Endothelial cell (in vitro differentiated cells): ENCODE measurements around the gene PARD3B. TPM values are rescaled to one million over a fixed set of nuclear protein-coding genes. Genes with fewer than 3 reads are reported as not detected.

Experiments
- DNase-seq: peaks from one replicate; pipeline ENCODE4 v3.0.0; 2021; ENCODE audit warnings: low spot score
- H3K27ac Mint-ChIP-seq: one replicate; pipeline ENCODE4 v1.8.0; 2021; ENCODE audit warnings: mixed read lengths, inconsistent platforms; ENCODE audit not compliant: unreplicated experiment
- H3K27me3 Mint-ChIP-seq: one replicate; pipeline ENCODE4 v1.8.0; 2021; ENCODE audit warnings: mild to moderate bottlenecking, moderate library complexity, mixed read lengths, inconsistent platforms; ENCODE audit not compliant: unreplicated experiment
- H3K36me3 Mint-ChIP-seq: one replicate; pipeline ENCODE4 v1.8.0; 2021; ENCODE audit warnings: mild to moderate bottlenecking, low read depth, mixed read lengths, inconsistent platforms; ENCODE audit not compliant: unreplicated experiment
- H3K4me1 Mint-ChIP-seq: one replicate; pipeline ENCODE4 v1.8.0; 2021; ENCODE audit warnings: mild to moderate bottlenecking, mixed read lengths, inconsistent platforms; ENCODE audit not compliant: unreplicated experiment
- H3K4me3 Mint-ChIP-seq: one replicate; pipeline ENCODE4 v1.8.0; 2021; ENCODE audit warnings: mild to moderate bottlenecking, mixed read lengths, inconsistent platforms; ENCODE audit not compliant: unreplicated experiment
- H3K9me3 Mint-ChIP-seq: one replicate; pipeline ENCODE4 v1.8.0; 2021; ENCODE audit warnings: mixed read lengths, inconsistent platforms; ENCODE audit not compliant: unreplicated experiment
- total RNA-seq: library from RNA; stranded (reverse); fragmentation: NEBNext Ultra II Directional; extraction: Animal tissue kit (Norgen Biotek cat#: 25700); gene quantifications from one replicate; pipeline ENCODE4 v1.2.1, GENCODE V29; 2021; ENCODE audit not compliant: unreplicated experiment
- TF ChIP-seq, protein P1 (sequence below): fragments of 200-600 bp; sonication (generic); IDR thresholded peaks from one replicate; pipeline ENCODE4 v1.5.0; 2021; ENCODE audit warnings: antibody characterized with exemption; ENCODE audit not compliant: unreplicated experiment

Gene PARD3B
- total RNA-seq, 1 donor from 2014 or later = 17.4 TPM

DNA sequence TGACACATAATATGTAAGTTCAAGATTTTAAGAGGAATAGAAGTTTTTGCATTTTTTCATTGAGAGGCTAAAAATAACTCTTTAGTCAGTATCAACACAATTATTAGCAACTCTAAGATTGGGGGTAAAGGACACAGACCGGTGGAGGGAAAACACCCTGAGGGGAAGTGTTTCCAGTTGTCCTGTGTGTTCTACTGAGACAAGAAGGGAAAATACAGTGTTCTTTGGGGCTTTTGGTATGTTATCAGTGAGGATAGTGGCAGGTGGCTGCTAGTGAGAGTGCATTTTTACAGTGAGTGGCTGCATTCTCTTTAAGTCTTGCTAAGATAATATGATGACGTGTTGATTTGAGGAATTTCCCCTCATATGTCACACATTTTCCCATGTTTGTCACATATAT is 507.5 kb downstream of the PARD3B start:
- peaks cover 7% of the 10 kb centered on the region for H3K36me3 Mint-ChIP-seq
- no peak overlapping the region for H3K4me3 Mint-ChIP-seq
- no peak for DNase-seq
- peaks cover 4% of the 10 kb centered on the region for H3K4me1 Mint-ChIP-seq
- no peaks in the 10 kb centered on the region for H3K9me3 Mint-ChIP-seq
- no peak overlapping the region for H3K27ac Mint-ChIP-seq
- no peaks in the 10 kb centered on the region for H3K27me3 Mint-ChIP-seq
- TF ChIP-seq, protein P1, sequence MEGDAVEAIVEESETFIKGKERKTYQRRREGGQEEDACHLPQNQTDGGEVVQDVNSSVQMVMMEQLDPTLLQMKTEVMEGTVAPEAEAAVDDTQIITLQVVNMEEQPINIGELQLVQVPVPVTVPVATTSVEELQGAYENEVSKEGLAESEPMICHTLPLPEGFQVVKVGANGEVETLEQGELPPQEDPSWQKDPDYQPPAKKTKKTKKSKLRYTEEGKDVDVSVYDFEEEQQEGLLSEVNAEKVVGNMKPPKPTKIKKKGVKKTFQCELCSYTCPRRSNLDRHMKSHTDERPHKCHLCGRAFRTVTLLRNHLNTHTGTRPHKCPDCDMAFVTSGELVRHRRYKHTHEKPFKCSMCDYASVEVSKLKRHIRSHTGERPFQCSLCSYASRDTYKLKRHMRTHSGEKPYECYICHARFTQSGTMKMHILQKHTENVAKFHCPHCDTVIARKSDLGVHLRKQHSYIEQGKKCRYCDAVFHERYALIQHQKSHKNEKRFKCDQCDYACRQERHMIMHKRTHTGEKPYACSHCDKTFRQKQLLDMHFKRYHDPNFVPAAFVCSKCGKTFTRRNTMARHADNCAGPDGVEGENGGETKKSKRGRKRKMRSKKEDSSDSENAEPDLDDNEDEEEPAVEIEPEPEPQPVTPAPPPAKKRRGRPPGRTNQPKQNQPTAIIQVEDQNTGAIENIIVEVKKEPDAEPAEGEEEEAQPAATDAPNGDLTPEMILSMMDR = no peak

DNA sequence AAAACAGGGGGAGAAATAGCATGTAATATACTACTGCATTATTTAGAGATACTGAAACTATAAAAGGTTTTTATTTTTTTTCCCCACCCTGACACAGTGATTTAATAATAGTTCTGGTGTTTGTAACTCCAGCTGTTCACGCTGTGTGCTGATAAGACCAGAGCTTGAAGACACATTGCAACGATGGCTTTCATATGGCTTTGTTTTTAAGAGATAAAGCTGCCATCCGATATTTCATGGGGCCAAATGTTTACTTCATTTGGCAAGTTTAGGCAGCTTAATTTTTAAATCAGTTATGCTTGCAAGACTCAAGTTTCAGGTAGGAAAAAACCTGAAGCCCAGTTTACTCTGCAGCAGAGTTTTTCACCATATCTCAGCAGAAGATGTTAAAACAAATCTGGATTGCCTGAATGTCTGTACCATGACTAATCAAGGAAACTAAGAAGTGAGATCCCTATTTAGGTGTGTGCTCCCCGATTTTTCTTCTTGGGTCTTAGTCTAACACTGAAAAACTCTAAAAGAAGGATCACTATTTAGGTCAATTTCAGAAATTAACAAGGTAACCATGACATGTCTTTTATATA is 508.6 kb downstream of the PARD3B start:
- Mint-ChIP-seq H3K9me3 (no peaks in the 10 kb centered on the region), H3K27me3 (no peaks in the 10 kb centered on the region), H3K4me1 (peaks cover 4% of the 10 kb centered on the region), H3K36me3 (peaks cover 4% of the 10 kb centered on the region), H3K4me3 (no peak overlapping the region), H3K27ac (no peak overlapping the region)
- DNase-seq = no peak
- TF ChIP-seq, protein P1 = no peak

DNA sequence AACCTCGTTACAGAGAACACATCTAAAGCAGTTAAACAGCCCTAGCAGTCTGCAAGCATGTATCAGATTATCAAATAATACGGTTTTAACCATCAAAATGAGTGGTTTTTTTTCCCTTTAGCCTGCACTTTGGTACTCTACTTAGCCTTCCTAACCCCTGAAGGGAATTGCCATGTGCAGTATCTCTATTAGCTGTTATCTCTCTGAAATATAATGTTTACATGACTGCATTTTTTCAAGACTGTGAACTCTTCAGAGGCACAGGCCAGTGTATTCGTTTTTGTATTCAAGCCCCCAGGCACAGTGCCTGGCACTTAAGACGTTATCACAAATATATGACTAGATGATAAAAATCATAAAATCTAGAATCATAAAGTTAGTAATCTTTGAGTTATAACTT is 509.5 kb downstream of the PARD3B start:
- no peak for DNase-seq
- Mint-ChIP-seq H3K36me3 (no peaks in the 10 kb centered on the region), H3K4me1 (peaks cover 4% of the 10 kb centered on the region), H3K27me3 (no peaks in the 10 kb centered on the region), H3K4me3 (no peak overlapping the region), H3K27ac (no peak overlapping the region), H3K9me3 (no peaks in the 10 kb centered on the region)
- TF ChIP-seq, protein P1 = no peak

DNA sequence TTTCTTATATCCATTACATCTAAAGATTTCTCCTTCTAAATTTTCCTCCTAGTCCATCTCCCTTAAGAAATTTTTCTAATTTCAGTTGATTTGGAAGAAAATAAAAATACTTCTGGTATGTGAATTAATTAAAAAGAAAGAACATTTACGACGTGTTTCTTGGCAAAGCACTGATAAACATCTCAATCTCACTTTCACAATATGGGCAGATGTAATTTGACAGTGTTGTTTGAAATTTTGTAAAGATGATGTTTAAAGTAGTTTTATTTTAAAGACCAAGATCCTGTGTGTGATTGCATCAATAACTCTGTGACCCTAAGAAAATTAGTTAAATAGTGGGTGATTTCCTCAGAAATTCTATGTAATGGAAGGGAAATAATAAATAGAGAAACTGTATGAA is 510.0 kb downstream of the PARD3B start:
- Mint-ChIP-seq H3K27ac (no peak overlapping the region), H3K4me1 (peaks cover 4% of the 10 kb centered on the region), H3K4me3 (no peak overlapping the region), H3K27me3 (no peaks in the 10 kb centered on the region), H3K36me3 (no peaks in the 10 kb centered on the region), H3K9me3 (no peaks in the 10 kb centered on the region)
- DNase-seq = no peak
- TF ChIP-seq, protein P1 = no peak

DNA sequence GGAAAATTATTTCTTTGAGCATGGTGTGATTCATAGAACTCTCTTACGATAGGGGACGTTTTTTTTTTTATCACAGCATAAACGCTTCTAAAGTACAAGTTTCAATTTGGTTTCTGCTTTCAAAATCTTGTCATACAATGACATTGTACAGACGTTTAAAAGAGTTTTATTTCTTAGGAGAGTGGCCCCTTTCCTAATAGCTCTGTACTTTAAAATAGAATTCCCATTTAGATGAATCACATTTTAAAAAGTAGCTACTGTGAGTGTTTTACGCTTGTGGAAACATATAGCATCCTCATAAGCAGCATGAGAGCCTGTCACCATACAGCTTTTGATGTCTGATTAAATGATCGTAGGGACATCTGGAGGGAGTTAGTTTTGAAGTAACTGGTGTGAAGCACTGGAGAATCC is 510.9 kb downstream of the PARD3B start:
- H3K27ac Mint-ChIP-seq = no peak overlapping the region
- TF ChIP-seq, protein P1 = no peak
- H3K4me1 Mint-ChIP-seq = peaks cover 4% of the 10 kb centered on the region
- H3K9me3 Mint-ChIP-seq = no peaks in the 10 kb centered on the region
- no peak for DNase-seq
- H3K36me3 Mint-ChIP-seq = no peaks in the 10 kb centered on the region
- no peaks in the 10 kb centered on the region for H3K27me3 Mint-ChIP-seq
- no peak overlapping the region for H3K4me3 Mint-ChIP-seq
